Measurements from ENCODE around the gene B3GNT9.

DNA sequence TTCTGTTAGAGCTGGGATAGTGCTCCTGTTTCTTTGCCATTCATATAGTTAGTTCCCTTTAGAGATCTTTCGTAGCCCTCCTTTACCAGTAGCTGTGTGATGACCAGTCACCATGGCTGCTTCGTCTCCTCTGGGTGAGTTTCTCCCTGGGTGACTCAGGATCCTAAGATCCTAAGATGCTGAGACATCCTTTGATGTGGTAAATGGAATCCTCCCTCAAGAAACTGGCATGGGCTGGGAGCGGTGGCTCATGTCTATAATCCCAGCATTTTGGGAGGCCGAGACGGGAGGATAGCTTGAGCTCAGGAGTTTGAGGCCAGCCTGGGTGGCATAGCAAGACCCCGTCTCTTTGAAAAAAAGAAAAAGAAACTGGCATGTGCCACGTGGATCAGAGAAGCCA, 35.2 kb downstream of the B3GNT9 start:
- TF ChIP-seq, protein P1, sequence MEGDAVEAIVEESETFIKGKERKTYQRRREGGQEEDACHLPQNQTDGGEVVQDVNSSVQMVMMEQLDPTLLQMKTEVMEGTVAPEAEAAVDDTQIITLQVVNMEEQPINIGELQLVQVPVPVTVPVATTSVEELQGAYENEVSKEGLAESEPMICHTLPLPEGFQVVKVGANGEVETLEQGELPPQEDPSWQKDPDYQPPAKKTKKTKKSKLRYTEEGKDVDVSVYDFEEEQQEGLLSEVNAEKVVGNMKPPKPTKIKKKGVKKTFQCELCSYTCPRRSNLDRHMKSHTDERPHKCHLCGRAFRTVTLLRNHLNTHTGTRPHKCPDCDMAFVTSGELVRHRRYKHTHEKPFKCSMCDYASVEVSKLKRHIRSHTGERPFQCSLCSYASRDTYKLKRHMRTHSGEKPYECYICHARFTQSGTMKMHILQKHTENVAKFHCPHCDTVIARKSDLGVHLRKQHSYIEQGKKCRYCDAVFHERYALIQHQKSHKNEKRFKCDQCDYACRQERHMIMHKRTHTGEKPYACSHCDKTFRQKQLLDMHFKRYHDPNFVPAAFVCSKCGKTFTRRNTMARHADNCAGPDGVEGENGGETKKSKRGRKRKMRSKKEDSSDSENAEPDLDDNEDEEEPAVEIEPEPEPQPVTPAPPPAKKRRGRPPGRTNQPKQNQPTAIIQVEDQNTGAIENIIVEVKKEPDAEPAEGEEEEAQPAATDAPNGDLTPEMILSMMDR (IDR thresholded peaks at IDR 0.05) = no peak
- TF ChIP-seq POLR2A (IDR thresholded peaks at IDR 0.05) = no peak
